T-helper 17 cell (primary cell): ENCODE results near the gene TBC1D1. TPM values are rescaled to one million over a fixed set of nuclear protein-coding genes. Genes with fewer than 3 reads are reported as not detected.

Experiments
- ATAC-seq: fragments of 150-1000 bp; cut with Tn5 transposase; 2 replicates; pipeline ENCODE4 v1.10.0; 2021; ENCODE audit warnings: mild to moderate bottlenecking, moderate library complexity
- DNase-seq, 3 donors: peaks; one replicate each; pipeline versions ENCODE4 v3.0.0 to v3.0.0-alpha.2; 2020 to 2021
- H3K9me3 ChIP-seq: one replicate; pipeline ENCODE4 v1.7.0; 2013; ENCODE audit warnings: low read length, mild to moderate bottlenecking; ENCODE audit not compliant: control insufficient read depth, poor library complexity, severe bottlenecking
- H3K27ac Mint-ChIP-seq: one replicate; pipeline ENCODE4 v1.8.0; 2022; ENCODE audit warnings: mild to moderate bottlenecking, moderate library complexity, mixed read lengths
- H3K27me3 Mint-ChIP-seq: one replicate; pipeline ENCODE4 v1.8.0; 2022; ENCODE audit warnings: mixed read lengths
- H3K36me3 Mint-ChIP-seq: one replicate; pipeline ENCODE4 v1.8.0; 2022; ENCODE audit warnings: low read depth, mixed read lengths
- H3K4me1 Mint-ChIP-seq: one replicate; pipeline ENCODE4 v1.8.0; 2022; ENCODE audit warnings: mild to moderate bottlenecking, mixed read lengths
- H3K4me3 Mint-ChIP-seq: one replicate; pipeline ENCODE4 v1.8.0; 2022; ENCODE audit warnings: mild to moderate bottlenecking, moderate library complexity, mixed read lengths
- total RNA-seq, 4 donors: library from RNA in 2 of 4; stranded (reverse) in 2 of 4; gene quantifications; one replicate each; pipeline ENCODE4 v1.2.3 and lab custom pipeline; 2022 to 2026

The TBC1D1 gene
- total RNA-seq, 2 donors from 2014 or later: 45.5 to 51.1 TPM

DNA sequence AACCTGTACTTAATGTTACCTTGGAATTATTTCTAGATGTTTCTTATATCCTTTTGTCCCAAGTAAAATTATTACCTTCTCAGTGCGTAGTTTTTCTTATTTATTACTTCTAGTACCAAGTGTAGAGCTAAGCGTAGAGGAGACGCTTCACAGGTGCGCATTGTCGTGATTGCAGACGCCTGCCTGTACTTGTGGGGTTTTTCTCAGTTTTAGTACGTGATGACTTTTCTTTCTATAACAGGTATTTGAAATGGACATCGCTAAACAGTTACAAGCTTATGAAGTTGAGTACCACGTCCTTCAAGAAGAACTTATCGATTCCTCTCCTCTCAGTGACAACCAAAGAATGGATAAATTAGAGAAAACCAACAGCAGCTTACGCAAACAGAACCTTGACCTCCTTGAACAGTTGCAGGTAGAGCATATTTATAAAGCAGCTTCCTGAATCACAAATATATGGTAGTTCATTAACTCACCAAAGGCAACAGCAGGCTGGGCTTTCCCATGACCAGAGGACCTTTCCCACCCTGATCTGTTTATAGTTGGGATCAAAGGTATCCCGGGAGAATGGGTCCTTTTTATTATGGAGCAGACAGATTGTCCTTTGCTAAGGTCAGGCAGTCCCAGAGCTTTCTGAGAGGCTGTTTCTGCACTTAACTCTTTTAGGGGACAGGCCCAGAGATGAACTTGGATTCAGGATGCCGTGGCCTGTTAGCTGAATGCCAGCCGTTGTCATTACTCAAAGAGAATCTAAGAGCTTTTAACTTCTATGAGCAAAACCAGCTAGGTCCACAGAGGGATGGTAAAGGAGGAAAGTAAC, 242.2 kb downstream of the TBC1D1 start:
- peak overlapping the region; percentile 98 for H3K27ac Mint-ChIP-seq
- no peak overlapping the region for H3K4me3 Mint-ChIP-seq
- no peak for DNase-seq
- no peaks in the 10 kb centered on the region for H3K9me3 ChIP-seq
- peaks cover 2% of the 10 kb centered on the region for H3K36me3 Mint-ChIP-seq
- H3K27me3 Mint-ChIP-seq: no peaks in the 10 kb centered on the region
- no peak for ATAC-seq
- H3K4me1 Mint-ChIP-seq: peaks cover 39% of the 10 kb centered on the region

DNA sequence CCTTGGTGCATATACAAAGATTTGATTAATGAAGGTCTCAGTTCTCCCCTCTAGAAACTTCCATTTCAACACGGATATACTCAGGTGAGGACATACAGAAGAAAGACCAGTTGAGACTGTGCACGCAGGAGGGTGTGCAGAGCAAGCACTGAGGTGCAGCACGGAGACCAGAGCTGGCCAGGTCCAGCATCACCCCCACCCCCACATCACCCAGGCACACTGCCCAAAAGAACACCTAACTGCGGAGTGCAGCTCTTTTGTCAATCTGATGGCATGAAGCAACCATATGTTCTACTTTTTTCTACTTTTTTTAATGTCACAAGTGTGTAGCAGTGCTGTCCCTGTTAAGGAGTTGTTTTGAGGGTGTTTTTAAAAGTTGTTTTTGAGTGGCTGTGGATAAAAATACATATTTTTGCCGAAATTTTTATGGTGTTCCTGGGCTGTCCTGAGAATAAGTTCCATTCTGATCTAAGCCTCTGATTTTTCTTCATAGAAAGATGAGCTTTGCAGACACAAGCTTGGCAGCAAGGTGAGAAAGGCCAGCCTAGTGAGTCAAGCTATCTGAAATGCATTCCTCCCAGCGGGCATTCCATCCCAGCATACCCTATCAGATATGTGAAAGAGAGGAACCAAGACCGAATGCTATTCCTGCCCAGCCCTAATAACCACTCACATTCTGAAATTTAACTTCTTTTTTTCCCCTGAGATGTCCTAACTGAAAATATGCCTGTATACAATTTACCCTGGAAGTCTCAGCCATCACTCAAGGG, 243.0 kb downstream of the TBC1D1 start:
- Mint-ChIP-seq H3K4me3 (no peak overlapping the region), H3K36me3 (peaks cover 2% of the 10 kb centered on the region), H3K4me1 (peaks cover 34% of the 10 kb centered on the region), H3K27me3 (no peaks in the 10 kb centered on the region), H3K27ac (peak overlapping the region; percentile 98)
- H3K9me3 ChIP-seq: no peaks in the 10 kb centered on the region
- ATAC-seq (no peak), DNase-seq (no peak)

DNA sequence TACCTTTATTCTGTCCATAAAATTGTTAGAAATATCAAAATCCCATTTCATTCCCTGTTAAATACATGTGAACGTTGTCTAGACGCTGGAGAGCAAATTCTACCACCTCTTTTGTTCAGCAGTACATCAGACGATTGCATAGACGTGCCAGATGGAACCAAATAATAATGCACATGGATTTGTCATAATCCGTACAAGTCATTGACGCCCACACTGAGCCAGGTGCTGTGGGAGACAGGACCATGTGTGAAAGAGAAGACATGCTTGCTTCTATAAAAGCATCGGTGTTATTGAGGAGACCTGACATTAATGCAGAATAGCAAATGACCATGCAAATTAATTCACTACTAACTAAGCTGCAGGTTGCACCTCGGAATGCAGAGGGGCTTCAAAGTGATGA, 244.3 kb downstream of the TBC1D1 start:
- H3K27ac Mint-ChIP-seq: no peak overlapping the region
- peaks cover 25% of the 10 kb centered on the region for H3K4me1 Mint-ChIP-seq
- no peak for DNase-seq
- H3K9me3 ChIP-seq: no peaks in the 10 kb centered on the region
- peaks cover 6% of the 10 kb centered on the region for H3K36me3 Mint-ChIP-seq
- ATAC-seq: no peak
- no peak overlapping the region for H3K4me3 Mint-ChIP-seq
- H3K27me3 Mint-ChIP-seq: no peaks in the 10 kb centered on the region

DNA sequence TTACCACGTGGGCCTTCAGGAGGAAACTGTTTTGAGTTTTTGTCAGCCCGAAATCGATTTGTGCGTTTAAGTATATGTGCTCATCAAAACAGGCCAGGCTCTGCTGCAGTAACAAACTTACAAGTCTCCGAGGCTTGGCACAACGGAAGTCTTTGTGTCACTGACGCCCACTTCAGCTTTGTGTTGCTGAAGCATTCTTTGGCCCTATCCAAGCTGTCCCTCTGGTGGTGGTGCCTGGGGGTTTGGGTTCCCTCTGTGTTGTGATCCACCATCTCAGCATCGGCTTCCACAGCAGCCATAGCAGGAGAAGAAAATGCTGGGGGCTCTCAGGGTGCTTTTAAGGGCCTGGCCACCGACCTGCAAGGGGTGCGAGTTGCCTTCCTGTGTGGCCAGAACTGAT, 245.7 kb downstream of the TBC1D1 start:
- Mint-ChIP-seq H3K4me1 (peaks cover 15% of the 10 kb centered on the region), H3K27ac (no peak overlapping the region), H3K36me3 (peaks cover 7% of the 10 kb centered on the region), H3K27me3 (no peaks in the 10 kb centered on the region), H3K4me3 (no peak overlapping the region)
- no peaks in the 10 kb centered on the region for H3K9me3 ChIP-seq
- ATAC-seq: no peak
- no peak for DNase-seq

DNA sequence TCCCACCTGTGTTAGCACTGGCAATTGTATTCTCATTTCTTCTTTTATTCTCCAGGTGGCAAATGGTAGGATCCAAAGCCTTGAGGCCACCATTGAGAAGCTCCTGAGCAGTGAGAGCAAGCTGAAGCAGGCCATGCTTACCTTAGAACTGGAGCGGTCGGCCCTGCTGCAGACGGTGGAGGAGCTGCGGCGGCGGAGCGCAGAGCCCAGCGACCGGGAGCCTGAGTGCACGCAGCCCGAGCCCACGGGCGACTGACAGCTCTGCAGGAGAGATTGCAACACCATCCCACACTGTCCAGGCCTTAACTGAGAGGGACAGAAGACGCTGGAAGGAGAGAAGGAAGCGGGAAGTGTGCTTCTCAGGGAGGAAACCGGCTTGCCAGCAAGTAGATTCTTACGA, 246.2 kb downstream of the TBC1D1 start:
- no peak for DNase-seq
- no peaks in the 10 kb centered on the region for H3K27me3 Mint-ChIP-seq
- peaks cover 7% of the 10 kb centered on the region for H3K36me3 Mint-ChIP-seq
- peaks cover 10% of the 10 kb centered on the region for H3K4me1 Mint-ChIP-seq
- H3K9me3 ChIP-seq: no peaks in the 10 kb centered on the region
- no peak overlapping the region for H3K27ac Mint-ChIP-seq
- no peak overlapping the region for H3K4me3 Mint-ChIP-seq
- ATAC-seq: no peak

DNA sequence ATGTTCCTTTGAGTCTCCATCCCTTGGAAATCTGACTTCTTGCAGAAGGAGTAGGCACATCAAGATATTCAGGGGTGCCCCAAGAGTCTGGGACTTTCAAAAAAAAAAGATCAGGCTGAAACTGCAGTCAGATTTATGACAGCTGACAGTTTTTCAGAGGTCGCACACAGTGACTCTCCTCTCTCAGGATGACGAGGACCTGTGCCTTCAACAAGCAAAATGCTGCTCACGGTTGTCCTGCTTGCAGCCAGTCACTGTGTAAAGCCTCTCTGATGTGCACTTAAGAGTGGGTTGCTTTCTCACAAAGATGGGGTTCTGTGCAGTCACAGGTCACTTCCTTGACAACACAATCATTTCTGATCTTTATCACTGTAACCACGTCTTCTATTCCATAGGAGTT, 247.5 kb downstream of the TBC1D1 start:
- peaks cover 8% of the 10 kb centered on the region for H3K4me1 Mint-ChIP-seq
- H3K27ac Mint-ChIP-seq: peak overlapping the region; percentile 49
- H3K27me3 Mint-ChIP-seq: no peaks in the 10 kb centered on the region
- no peak overlapping the region for H3K4me3 Mint-ChIP-seq
- DNase-seq (no peak), ATAC-seq (no peak)
- H3K9me3 ChIP-seq: no peaks in the 10 kb centered on the region
- H3K36me3 Mint-ChIP-seq: peaks cover 11% of the 10 kb centered on the region

DNA sequence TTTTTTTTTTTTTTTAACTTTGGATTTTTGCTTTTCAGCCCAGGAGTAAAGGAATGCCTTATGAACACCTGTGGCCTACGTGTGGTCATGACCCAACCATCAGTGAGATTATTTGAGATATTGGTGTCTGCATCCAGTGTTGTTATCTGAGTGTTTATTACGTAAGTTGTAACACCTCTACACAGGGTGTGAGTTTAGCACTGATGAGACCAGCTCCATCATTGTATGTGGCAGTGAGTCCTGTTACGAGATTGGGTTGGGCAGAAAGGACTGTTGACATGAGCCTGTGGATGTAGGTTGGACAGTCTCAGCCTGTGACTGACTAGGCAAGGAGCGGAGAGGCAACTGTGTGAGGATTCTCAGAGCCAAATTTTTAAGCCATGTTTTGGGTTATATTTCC, 248.3 kb downstream of the TBC1D1 start:
- Mint-ChIP-seq H3K4me1 (peaks cover 8% of the 10 kb centered on the region), H3K36me3 (peaks cover 11% of the 10 kb centered on the region), H3K27ac (no peak overlapping the region), H3K27me3 (no peaks in the 10 kb centered on the region), H3K4me3 (no peak overlapping the region)
- no peaks in the 10 kb centered on the region for H3K9me3 ChIP-seq
- ATAC-seq (no peak), DNase-seq (no peak)

DNA sequence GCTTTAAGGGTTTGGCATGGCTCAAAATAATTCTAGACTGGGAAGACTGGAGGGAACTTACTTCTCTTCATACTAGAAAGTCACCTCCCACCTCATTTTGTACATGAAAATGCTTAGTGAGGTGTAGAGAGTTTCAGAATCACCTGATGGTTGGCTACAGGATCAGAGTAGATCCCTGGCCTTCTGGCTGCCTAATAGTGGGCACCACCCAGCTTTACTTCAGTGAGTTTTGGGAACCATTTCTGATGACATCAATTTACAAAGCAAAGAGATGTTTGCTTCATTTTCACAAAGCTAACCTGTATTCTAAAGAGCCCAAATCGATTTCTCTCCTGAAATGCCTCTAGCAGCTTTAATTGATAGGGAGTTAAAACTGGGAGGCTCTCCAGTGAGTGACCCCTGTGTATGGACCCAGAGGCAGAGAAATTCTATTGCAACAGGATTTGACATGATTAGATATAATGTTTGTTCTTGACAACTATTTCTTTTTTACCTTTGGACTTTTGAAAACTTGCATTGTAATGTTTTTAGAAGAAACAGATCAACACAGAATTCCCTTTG, 249.8 kb downstream of the TBC1D1 start:
- peaks cover 9% of the 10 kb centered on the region for H3K36me3 Mint-ChIP-seq
- no peak overlapping the region for H3K27ac Mint-ChIP-seq
- H3K4me1 Mint-ChIP-seq: peaks cover 8% of the 10 kb centered on the region

DNA sequence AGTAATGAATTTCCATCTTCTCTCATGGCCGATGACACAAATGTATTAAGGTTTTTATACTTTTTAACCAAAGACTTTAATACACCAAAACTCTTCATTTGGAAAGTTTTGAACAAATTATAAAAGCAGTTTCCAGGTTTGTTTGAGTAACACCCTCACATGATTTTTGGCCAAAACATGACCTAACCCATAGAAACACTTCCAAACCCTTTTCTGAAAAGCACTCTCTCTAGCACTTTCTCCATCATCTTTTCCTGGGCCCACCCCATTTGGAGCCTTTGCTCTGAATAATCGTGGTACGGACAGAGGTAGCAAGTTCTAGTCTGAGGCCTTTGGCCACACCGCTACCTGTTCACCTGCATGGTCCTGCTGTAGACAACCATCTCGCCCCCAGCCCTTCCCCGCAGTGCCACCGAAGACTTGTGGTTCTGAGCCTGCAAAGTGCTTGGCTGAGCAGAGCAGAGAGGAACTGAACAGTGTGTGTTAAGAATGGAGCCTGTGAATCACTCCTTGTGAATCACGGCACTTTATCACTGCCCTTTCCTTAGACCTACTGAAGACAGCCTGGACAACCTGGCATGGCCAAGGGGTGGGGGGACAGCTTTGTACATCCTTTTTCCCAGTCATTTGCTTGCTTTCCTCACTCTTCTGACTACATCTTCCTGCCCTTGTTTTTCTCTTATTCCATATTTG, 251.1 kb downstream of the TBC1D1 start:
- H3K36me3 Mint-ChIP-seq: peaks cover 9% of the 10 kb centered on the region
- peak overlapping the region; percentile 49 for H3K4me3 Mint-ChIP-seq
- no peak for ATAC-seq

More for the DNA sequence above, 249.8 kb downstream of the TBC1D1 start:
- no peaks in the 10 kb centered on the region for H3K9me3 ChIP-seq
- Mint-ChIP-seq H3K4me3 (no peak overlapping the region), H3K27me3 (no peaks in the 10 kb centered on the region)
- DNase-seq (no peak), ATAC-seq (no peak)

DNA sequence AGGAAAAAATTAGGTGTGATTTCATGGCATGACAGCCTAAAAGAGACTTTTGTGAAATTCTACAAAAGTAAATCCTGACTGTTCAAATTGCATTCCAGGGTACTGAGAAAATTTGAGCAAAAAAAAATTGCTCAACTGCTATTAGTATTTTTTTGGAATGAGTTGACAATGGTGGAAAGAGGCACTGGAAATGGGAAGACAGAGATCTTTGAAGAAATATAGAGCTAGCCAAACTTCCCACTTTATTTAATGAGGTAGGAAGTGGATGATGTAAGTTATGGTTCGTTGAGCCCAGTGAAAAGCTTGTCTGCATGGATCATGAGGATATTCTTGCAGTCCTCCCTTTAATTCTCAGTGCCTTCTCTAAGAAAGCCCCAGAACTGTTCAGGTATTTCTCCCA, 253.1 kb downstream of the TBC1D1 start:
- no peaks in the 10 kb centered on the region for H3K9me3 ChIP-seq
- ATAC-seq (no peak), DNase-seq (no peak)
- Mint-ChIP-seq H3K4me1 (peaks cover 4% of the 10 kb centered on the region), H3K4me3 (no peak overlapping the region), H3K27me3 (no peaks in the 10 kb centered on the region), H3K27ac (no peak overlapping the region), H3K36me3 (peaks cover 9% of the 10 kb centered on the region)

More for the DNA sequence above, 251.1 kb downstream of the TBC1D1 start:
- H3K9me3 ChIP-seq: no peaks in the 10 kb centered on the region
- no peak for DNase-seq
- H3K27me3 Mint-ChIP-seq: no peaks in the 10 kb centered on the region
- no peak overlapping the region for H3K27ac Mint-ChIP-seq
- H3K4me1 Mint-ChIP-seq: peaks cover 8% of the 10 kb centered on the region

DNA sequence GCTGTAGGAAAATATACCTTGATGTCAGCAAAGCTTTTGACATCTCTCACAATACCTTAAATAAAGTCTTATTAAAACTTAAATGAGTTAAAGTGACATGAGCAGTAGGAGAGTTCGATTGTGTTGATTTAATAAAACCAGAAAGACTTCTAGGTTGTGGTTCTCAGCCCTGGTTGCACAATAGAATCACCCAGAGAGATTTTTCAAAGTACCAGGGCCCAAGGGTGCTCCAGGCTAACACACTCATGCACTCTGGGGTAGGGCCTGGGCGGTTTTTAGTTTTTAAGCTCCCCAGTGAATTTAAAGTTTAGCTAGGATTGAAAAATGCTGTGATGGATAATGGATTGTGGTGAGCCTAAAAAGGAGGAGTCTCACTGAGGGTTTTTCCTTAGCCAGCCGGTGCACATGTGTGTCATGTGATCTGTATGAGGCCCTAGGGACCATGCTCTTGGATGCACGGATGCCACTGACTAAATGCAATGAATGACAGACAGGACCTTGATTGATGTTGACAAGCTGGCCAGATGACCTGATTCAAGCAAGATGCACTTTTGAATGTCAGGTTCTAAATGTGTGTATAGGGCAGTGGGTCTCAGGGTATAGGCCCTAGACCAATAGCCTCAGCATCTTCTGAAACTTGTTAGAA, 254.3 kb downstream of the TBC1D1 start:
- no peak for ATAC-seq
- Mint-ChIP-seq H3K27me3 (no peaks in the 10 kb centered on the region), H3K4me1 (peaks cover 8% of the 10 kb centered on the region), H3K36me3 (peaks cover 6% of the 10 kb centered on the region), H3K27ac (no peak overlapping the region), H3K4me3 (no peak overlapping the region)
- no peaks in the 10 kb centered on the region for H3K9me3 ChIP-seq
- DNase-seq: no peak

DNA sequence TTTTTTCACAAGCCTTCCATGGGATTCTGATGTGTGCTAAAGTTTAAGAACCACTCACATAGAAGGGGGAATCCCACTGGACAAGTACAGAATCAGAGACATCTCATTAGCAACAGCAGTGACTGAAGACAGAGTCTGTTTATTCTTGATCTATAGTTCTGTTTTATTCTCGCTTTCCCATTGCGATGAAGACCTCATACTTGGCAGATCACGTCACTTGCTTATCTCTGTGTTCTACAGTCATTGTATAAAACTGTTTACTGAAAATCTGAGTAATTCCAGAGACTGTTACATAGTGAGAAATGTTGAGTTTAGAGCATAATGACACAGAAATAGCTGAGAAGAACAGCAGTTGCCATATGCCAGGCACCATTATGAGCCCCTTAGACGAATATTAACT, 254.9 kb downstream of the TBC1D1 start:
- DNase-seq (no peak), ATAC-seq (no peak)
- no peaks in the 10 kb centered on the region for H3K9me3 ChIP-seq
- Mint-ChIP-seq H3K4me3 (no peak overlapping the region), H3K4me1 (peaks cover 8% of the 10 kb centered on the region), H3K27me3 (no peaks in the 10 kb centered on the region), H3K36me3 (peaks cover 5% of the 10 kb centered on the region), H3K27ac (no peak overlapping the region)

DNA sequence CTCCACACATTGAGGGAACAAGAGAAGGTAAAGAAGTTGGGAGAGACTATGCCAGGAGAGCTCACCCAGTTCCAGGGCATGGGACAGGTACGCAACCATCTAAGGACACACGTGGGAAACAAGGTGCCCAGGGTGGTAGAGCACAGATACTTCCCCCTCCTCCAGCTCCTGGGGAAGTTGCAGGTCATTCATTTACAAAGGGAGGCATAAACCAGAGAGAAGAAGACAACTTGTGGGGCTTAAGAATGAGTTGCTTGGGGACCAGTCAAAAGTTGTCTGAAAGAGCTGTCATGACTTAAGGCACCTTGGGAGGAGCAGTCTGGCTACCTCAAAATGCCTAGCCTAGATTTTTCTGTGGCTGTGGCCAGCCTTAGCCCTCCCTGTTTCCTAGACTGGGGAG, 255.5 kb downstream of the TBC1D1 start:
- Mint-ChIP-seq H3K4me3 (no peak overlapping the region), H3K27ac (no peak overlapping the region), H3K36me3 (peaks cover 5% of the 10 kb centered on the region), H3K27me3 (no peaks in the 10 kb centered on the region), H3K4me1 (peaks cover 8% of the 10 kb centered on the region)
- DNase-seq: no peak
- H3K9me3 ChIP-seq: no peaks in the 10 kb centered on the region
- no peak for ATAC-seq
